HUDEP-2 (cell line): ENCODE data around the gene RPL31.
A peak's percentile ranks its signal among the peaks of the same experiment; 100 is the strongest.

Experiments
- DNase-seq, 76 experiments: peaks; one replicate each; lab custom pipeline; 2025; ENCODE audit not compliant: unreplicated experiment in 76 of 76; lab: John Stamatoyannopoulos, UW

Gene RPL31

DNA sequence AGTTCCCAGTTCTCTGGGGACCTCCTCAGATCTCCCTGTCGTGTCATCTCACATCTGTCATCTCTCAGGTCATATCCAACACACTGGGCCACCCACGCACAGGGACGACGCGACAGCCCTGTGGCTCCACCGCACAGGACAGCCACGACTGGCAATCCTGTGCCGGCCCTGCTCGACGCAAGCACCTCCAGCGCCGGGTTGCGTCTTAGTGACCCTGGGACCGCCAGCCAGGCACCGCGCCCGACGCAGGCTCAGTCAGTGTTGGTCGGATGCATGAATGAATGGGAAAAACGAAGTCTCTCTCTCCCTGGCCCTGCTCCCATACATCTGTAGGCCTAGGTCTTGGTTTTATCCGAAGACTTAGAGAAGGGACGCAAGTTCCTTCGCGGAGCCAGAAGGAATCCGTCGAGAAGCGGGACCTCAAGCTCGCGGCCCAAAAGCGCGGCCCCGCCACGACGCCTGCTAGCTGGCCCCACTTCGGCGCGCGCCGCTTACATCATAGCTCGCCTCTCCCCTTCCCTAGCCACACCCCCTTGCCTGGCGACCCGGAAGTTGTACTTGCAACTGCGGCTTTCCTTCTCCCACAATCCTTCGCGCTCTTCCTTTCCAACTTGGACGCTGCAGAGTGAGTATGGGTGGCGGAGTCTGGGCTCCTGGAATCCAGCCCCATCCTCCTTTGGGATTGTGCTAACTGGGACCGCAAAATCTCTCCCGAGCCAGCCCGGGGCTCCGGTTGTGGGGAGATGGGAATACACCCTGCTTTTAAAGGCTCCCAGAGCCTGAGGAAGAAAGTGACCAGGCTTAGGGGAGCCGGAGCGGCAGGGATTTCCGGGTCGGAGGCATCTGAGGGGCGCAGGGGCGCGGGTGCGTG, at the start of gene RPL31:
RPL31 (plus strand) TSS at position 599 of the 871 bp plus-strand sequence. CDS start 413 bp downstream, outside the sequence.
- peak; percentile 13 to 96 (median 92) for DNase-seq

DNA sequence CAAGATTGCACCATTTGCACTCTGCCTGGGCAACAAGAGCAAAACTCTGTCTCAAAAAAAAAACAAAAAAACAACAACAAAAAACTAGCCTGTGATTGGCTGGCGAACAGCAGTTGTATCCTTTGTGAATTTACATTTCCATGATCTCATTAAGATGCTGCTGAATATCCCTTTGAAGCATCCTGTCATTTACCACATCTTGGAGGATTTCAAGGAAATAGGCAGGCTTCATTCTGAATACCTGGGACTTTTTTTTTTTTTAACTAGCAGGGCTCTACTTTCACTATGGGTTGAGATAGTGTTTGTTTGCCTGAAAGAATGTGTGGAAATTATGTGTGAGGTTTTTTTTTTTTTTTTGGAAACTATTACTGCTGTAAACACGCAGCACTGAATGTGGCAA, 49.6 kb upstream of the RPL31 start:
- DNase-seq = no peak

DNA sequence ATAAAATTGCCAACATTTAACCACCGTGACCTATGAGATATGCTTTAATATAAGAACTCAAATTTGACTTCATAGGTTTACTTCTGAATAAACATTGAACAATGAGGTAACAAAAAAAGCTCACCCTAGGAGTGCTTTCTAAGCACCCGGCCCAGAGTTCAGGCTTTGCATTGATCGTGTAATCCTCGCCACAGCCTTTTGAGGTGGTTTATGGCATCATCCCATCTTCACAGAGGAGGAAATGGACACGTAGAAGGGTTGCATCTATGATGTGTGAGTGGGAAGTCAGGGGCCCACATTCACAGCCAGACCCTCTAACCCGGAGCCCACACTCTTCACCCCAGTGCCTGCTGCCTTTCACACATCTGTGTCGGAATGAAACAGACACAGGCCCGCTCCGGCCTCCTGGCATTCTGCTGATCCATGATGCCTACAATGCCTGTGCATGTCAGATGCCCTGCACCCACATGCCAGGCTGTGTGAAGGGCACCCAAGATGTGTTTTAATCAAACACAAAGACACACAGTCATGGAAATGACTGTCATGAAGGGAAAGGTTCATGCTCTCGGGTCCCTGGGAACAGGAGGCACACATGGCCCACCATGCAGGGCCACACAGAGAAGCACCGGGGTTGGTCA, 48.6 kb upstream of the RPL31 start:
- DNase-seq = no peak

DNA sequence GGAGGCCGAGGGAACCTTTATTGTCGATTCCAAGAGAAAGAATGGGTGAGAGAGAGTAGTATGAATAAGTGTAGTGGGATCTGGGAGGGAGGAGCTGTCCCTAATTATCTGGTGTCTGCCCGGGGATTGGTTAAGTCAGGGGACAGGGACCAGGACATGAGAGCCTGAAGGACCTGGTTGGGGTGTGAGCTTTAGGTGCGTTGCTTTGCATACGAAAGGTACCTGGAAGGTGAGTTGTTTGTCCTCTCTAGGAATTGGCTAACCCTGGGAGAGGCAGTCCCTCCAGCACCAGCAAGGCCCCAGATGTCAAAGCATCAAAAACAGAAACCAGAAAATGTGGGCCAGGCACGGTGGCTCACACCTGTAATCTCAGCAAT, 48.1 kb upstream of the RPL31 start:
- DNase-seq = no peak

DNA sequence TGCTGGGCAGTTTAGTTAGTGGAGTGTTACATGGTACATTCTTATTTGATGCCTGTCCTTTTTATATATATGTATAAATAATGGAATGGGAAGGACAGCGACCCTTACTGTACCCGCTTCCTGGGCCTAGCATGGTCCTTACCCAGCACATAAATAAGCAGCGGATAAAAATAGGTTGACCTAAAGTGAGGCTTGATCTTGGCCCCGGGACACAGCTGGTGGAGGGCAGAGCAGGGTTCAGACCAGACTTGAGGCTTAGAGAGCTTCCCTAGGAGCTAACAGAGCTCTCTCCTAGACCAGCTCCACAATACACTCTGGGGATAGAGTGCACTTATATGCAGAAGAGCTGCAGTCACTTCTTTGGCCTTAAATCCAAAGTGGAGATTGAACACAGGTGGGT, 46.9 kb upstream of the RPL31 start:
- DNase-seq = no peak

DNA sequence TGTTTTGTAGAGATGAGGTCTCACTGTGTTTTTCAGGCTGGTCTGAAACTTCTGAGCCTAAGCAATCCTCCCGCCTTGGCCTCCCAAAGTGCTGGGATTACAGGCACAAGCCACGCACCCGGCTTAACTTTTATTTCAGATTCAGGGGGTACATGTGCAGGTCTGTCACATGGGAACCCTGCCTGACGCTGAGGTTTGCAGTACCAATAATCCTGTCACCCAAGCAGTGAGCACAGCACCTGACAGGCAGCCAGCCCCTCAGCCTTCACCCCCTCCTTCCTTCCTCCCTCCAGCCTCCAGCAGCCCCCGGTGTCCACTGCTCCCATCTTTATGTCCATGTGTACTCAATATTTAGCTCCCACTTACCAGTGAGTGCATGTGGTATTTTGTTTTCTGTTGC, 46.0 kb upstream of the RPL31 start:
- no peak for DNase-seq

DNA sequence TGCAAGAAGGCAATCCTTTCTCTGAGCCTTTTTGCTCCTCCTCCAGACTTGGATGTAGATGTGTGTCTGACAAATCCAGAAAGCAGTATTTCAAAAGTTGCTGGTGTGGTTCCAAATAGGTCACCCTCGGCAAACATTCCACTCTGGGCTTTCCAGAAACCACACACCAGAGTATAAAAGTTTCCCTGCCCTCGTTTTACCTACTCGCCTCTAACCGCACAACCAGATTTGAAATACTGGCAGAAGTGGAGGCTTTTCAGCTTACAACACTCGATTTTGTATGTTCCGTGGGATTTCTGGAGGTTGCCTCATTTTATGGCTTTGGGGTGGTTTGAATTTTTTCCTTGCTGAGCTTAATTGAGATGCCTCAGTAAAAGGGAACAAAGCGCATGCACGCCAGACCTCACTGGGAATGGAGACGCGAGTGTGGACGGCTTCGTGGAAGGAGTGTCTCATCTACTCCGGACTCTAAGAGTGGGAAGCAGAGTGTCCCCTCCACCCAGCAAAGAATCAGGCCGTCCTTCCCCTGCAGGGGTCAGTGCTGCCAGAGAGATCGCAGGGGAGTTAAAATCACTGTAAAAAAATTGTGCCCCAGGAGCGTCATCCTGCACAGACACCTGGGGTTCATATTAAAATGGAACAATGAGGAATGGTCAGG, 44.0 kb upstream of the RPL31 start:
- no peak for DNase-seq

DNA sequence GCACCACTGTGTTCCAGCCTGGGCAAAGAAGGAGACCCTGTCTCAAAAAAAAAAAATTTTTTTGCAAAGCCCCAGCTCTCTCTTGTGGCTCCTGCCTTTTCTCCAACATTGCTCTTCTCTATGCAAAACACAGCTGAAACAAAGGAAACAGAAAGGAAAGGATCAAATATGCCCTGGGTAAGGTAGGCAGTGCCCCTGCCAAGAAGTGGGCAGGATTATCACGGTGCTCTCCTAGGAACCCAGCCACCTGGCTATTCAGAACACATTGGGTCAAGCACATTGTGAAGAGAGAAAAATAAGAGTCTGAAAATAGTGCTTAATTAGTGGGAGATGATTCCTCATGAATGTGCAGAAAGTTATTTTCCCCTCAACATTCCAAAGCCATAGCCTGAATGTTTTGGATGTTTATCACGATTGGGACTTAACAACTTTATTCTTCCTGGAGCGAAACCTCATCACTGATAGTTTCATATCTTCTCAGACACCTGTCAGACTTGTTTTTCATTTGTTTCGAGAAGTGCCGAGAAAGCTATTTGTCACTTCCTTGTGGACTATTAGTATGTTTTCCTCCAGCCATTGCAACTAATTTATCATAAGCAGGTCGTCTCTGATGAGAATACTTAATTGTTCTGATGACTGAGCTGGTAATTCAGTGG, 42.7 kb upstream of the RPL31 start:
- no peak for DNase-seq

DNA sequence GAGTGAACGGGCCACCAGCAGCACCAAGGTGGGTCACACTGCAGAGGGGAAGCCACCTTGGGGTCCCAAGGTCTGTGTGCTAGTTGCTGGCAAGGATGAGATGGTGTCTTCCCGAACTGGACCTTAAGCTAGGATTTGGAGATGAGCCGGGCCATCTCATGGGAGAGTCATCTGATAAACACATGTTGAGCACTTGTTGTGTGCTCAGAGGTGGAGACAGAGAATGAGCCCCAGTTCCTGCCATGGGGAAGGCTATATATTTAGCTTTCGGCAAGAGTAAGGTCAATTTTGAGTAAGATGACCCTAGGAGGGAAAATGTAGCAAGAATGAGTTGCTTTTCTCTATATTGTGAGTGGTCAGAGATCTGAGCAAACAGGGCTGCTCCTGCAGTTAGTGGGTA, 41.4 kb upstream of the RPL31 start:
- DNase-seq = no peak

DNA sequence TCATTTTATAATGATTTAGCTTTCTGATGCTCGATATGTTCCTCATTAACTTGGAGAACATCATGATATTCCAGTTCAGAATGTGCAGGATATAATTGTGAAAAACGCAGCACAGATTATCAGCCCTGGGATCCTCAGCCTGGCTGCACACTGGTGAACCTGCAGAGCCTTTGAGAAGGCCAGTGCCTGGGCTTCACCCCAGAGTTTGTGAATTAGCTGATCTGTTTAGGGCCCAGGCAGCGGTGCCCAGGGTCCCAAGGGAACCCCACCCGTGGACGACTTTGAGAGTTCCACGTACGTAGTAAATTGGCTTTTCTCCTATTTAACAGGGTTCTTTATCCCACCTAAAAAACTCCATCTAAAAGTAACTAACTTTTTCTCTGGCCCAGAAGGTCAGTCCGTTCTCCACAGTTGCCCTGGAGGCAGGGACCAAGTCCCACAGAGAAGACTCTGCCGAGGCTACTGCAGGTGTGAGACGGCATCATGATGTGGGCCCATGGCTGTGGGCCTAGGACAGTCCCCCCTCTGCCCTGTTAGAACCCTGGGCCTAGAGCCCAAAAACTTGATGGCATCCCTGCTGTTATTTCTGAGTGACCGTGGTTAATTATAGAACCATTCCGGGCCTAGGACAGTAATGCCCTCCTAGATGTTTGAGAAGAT, 39.6 kb upstream of the RPL31 start:
- DNase-seq = no peak

DNA sequence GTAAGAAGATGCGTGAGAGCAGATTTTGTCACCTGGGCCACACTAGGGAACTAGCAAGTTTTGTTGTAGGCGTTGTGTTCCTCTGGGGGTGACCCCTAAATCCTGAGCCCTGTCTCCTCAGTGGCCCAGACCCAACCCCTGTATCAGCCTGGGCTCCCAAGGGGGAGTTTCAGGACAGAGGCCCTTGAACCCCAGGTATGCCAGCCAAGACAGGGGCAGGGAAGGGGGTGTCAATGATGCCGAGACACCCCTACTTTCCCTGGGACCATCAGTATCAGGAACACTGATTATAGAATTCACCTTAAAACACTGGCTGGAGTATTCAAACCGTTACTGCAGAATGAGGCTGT, 39.1 kb upstream of the RPL31 start:
- DNase-seq = no peak

DNA sequence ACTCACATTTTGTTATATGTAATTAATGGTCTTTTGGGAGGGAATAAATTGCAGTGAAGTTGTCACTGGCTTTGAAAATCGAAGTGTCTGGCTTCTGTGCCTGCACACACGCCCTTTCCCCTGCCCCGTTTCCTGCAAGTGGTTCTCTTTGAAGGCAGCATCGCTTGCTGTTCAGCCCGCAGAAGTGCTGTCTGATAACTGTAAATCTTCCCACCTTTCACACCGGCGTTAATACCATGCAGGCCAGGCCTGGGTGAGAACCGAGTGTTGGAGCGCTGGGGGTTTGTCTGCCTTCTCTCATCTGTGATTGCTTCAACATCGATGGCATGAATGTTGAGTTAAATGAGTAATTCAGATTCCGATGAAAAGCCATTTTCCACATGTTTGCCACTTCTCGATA, 37.9 kb upstream of the RPL31 start:
- no peak for DNase-seq

DNA sequence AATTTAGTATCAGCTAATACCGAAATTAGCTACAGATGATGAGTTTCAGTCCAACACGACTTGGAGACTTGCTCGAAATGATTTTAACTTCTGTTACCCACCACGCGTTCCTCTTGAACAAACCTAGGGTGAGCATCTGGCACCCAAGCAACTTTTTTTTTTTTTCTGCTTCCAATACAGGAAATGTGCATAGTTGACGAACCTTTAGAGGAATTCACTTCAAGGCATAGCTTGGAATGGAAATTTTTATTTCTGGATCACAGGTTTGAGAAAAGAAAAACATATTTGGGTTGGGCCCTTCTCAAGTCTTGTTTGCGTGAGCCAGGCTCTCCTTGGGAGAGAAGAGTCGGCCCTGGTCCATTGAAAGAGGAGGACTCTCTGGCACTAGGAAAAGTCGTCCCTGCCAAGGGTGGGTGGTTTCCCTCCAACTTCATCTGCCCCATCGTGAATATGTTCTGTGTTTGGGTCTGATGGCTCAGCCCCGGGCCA, 37.4 kb upstream of the RPL31 start:
- DNase-seq = no peak

DNA sequence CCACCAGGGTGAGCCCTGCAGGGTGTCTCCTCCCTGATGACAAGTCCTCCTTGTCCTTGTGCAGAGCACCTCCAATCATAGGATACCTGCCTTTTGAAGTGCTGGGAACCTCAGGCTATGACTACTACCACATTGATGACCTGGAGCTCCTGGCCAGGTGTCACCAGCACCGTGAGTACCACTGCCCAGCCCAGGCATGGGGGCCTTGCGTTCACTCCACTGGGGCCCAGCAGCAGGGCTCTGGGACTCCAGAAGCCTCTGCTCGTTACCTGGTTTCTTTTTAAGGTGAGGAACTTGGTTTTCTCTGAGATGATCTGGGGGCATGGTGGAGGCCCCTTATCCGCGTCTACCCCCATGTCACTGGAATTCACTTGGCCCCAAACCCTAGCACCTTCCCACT, 36.5 kb upstream of the RPL31 start:
- DNase-seq = no peak

DNA sequence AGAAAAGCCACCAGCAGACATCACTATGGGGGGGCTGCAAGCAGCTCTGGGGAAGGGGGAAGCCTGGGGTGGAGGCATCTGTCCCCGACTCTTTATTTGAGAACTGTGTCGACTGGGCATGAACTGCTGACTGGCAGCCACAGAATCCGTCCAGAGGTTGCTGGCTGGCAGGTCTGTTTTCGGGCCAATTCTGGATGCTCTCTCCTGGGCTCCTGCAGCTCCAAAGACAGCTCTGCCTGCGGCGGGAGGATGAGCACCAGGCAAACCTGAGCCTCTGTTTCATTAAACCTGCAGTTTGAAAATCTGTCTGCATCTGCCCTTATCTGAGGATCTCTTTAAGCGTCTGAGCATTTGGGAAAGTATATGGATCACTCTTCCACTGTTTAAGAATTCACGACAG, 34.4 kb upstream of the RPL31 start:
- no peak for DNase-seq

DNA sequence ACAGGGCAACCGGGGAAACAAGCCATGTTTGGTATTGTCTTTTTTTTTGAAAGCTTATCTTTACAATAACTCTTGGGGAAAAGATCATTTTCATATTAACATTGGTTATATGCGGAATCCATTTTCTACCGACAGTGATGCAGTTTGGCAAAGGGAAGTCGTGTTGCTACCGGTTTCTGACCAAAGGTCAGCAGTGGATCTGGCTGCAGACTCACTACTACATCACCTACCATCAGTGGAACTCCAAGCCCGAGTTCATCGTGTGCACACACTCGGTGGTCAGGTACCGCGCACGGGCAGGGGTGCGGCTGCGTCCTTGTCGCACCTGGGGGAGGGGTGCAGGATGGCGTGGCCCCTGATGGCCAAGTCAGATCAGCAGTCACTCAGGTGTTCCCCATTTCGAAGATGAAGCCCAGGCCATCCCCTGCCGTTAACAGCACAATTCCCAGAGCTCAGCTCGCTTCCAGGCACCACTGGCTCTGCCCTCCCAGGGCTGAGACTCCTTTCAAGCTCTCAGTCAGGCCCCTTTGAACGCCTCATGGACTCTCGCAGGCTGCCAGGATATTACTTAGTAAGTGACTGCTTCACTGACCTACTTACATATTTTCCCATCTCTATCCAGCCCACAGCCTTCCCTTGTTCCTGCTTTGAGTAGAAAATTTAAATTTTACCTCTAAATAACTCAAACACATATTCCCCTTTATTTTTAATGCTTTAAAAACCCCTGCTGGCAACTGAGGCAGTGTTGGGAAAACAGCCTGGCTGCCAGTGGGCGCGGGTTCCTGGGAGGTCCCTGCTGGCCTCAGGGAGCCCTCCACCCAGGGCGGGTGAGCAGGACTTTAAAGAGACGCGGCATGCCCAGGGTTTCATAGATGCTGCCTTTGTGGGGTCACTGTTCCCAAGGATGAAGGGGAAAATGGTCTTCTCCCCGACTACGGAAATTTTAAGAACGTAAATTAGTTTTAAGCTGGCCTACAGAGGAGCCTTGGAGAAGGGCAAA, 33.6 kb upstream of the RPL31 start:
- no peak for DNase-seq

DNA sequence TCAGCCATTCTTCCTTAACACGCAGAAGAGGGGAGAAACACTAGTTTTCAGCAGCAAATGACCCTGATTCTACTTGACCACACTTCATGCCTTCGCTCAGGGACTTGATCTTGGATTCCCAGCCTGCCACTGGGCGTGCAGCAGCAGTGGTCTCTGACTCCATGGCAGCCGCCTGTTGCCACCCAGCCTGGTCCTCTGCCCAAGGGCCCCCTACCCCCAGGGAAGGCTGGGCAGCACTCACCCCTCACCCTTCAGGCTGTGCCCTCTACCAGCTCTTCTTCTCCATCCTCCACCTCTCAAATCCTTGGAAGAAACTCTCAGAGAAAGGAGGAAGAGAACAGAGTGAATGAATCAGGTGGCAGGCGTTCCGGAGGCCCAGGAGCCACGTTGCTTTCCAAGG, 32.1 kb upstream of the RPL31 start:
- DNase-seq = no peak

DNA sequence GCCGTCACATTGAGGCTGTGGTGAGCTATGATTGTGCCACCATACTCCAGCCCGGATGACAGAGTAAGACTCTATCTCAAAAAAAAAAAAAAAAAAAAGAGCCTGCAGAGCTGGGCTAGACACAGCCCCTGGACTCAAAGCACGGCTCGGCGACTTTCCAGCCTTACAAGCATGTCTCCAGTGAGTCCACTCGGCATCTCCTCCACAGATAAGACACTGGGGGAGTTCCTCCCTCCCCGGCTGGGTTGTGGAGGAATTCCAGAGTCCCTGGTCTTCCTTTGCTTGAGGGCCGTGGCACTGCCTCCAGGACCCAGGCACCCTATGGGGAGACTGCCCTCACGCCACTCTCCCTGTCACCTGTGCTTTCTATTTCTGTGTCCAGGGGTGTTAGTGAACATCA, 30.9 kb upstream of the RPL31 start:
- no peak for DNase-seq

DNA sequence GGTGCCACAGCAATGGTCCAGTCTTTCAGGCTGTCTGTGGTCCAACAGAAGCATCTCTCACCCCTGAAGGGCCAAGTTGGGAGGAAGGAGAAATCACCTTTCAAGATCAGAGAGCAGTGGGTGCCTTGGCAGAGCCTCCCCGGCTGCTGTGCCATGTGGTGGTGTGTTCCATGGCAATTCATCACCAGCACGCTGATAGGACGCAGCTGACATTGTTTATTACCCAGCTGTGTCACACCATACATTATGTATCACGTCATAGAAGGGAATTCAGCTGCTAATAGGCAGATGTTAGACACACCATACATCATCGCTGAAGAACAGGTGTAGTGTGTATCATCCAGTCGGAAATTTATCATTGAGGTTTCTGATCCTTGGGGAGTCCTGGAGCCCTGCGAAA, 29.6 kb upstream of the RPL31 start:
- no peak for DNase-seq
